HG02678 (cell line): ENCODE measurements around the gene HS3ST3A1.
"Not testable (repeated sequence)": the region's sequence is repeated elsewhere in the genome, so short reads cannot be mapped to it uniquely, and the experiment has no call there.

Experiments
- ATAC-seq: cut with Tn5 transposase; IDR thresholded peaks from one replicate; pipeline ENCODE4 v1.9.1; 2021; ENCODE audit warnings: mild to moderate bottlenecking, moderate library complexity; ENCODE audit not compliant: unreplicated experiment

HS3ST3A1 gene

GRCh38 chr17:13576661-13577526, 24.8 kb downstream of the HS3ST3A1 start:
- ATAC-seq = no peak

- no peak for ATAC-seq
Measured at GRCh38 chr17:13575922-13576419, 25.8 kb downstream of the HS3ST3A1 start.

GRCh38 chr17:13575466-13575865, 26.3 kb downstream of the HS3ST3A1 start:
- ATAC-seq = no peak

- no peak for ATAC-seq
Measured at GRCh38 chr17:13572581-13572980, 29.1 kb downstream of the HS3ST3A1 start.

GRCh38 chr17:13569398-13570123, 32.2 kb downstream of the HS3ST3A1 start:
- no peak for ATAC-seq

- ATAC-seq = no peak
Measured at GRCh38 chr17:13568582-13569397, 32.9 kb downstream of the HS3ST3A1 start.

GRCh38 chr17:13563866-13564265, 37.9 kb downstream of the HS3ST3A1 start:
- no peak for ATAC-seq

- ATAC-seq = no peak
Measured at GRCh38 chr17:13562271-13562800, 39.4 kb downstream of the HS3ST3A1 start.

GRCh38 chr17:13561606-13562270, 40.0 kb downstream of the HS3ST3A1 start:
- no peak for ATAC-seq

GRCh38 chr17:13560935-13561334, 40.8 kb downstream of the HS3ST3A1 start:
- ATAC-seq = no peak

GRCh38 chr17:13558588-13558987, 43.1 kb downstream of the HS3ST3A1 start:
- no peak for ATAC-seq

- ATAC-seq = no peak
Measured at GRCh38 chr17:13557077-13557476, 44.7 kb downstream of the HS3ST3A1 start.

GRCh38 chr17:13554231-13554630, 47.5 kb downstream of the HS3ST3A1 start:
- ATAC-seq = no peak

- no peak for ATAC-seq
Measured at GRCh38 chr17:13550291-13550690, 51.4 kb downstream of the HS3ST3A1 start.

GRCh38 chr17:13548576-13548975, 53.2 kb downstream of the HS3ST3A1 start:
- ATAC-seq = not testable (repeated sequence)

GRCh38 chr17:13546851-13547250, 54.9 kb downstream of the HS3ST3A1 start:
- no peak for ATAC-seq

- no peak for ATAC-seq
Measured at GRCh38 chr17:13545941-13546340, 55.8 kb downstream of the HS3ST3A1 start.

GRCh38 chr17:13544765-13545164, 57.0 kb downstream of the HS3ST3A1 start:
- ATAC-seq = no peak

GRCh38 chr17:13544292-13544691, 57.4 kb downstream of the HS3ST3A1 start:
- ATAC-seq = no peak

GRCh38 chr17:13542636-13543035, 59.1 kb downstream of the HS3ST3A1 start:
- ATAC-seq = no peak
